Testis (tissue), 2 donors: ENCODE data around the gene FAM193A.

ENCODE experiments used
- POLR2A ChIP-seq: fragments of 450-650 bp; IDR thresholded peaks from one replicate; pipeline ENCODE4 v1.6.1; 2017; ENCODE audit warnings: antibody characterized with exemption, mild to moderate bottlenecking, moderate library complexity
- TF ChIP-seq, protein P1 (sequence below), 3 experiments: fragments of 450-650 bp in 2 of 3; fragments of 200-600 bp in 1 of 3; sonication (generic) in 1 of 3; IDR thresholded peaks; one replicate each; pipeline ENCODE4 v1.5.1; 2016 to 2019; ENCODE audit warnings: antibody characterized with exemption in 3 of 3, mild to moderate bottlenecking in 2 of 3, moderate library complexity in 1 of 3

DNA sequence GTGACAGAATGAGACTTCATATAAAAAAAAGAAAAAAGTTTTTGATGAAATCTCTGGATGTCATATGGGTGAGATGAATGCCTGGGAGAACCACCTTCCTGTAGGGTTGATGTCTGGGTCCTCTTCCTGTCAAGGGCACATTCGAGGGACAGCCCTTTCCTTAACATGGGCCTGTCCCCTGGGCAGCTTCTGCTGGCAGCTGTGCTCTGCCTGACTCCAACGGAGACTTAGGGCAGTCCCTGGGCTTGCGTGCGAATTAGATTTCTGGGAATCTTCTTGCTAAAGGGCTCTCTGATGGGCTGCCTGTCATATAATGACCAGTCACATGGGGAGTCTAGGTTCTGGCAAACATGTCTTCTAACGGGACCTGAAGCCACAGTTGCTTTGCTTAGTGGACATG is 179.0 kb downstream of the FAM193A start:
- TF ChIP-seq, protein P1, sequence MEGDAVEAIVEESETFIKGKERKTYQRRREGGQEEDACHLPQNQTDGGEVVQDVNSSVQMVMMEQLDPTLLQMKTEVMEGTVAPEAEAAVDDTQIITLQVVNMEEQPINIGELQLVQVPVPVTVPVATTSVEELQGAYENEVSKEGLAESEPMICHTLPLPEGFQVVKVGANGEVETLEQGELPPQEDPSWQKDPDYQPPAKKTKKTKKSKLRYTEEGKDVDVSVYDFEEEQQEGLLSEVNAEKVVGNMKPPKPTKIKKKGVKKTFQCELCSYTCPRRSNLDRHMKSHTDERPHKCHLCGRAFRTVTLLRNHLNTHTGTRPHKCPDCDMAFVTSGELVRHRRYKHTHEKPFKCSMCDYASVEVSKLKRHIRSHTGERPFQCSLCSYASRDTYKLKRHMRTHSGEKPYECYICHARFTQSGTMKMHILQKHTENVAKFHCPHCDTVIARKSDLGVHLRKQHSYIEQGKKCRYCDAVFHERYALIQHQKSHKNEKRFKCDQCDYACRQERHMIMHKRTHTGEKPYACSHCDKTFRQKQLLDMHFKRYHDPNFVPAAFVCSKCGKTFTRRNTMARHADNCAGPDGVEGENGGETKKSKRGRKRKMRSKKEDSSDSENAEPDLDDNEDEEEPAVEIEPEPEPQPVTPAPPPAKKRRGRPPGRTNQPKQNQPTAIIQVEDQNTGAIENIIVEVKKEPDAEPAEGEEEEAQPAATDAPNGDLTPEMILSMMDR (IDR thresholded peaks at IDR 0.05), result no peak
- no peak for TF ChIP-seq POLR2A
